Right ventricle myocardium superior (tissue), 1 donor: ENCODE measurements around the gene SAMMSON. TPM values are rescaled to one million over a fixed set of nuclear protein-coding genes. Genes with fewer than 3 reads are reported as not detected.

Experiments
- ATAC-seq: fragments of 200-7000 bp; cut with Tn5 transposase; one replicate; pipeline ENCODE4 v1.9.1; 2020; ENCODE audit warnings: mild to moderate bottlenecking; ENCODE audit not compliant: poor library complexity
- DNase-seq: peaks from one replicate; pipeline ENCODE4 v3.0.0-alpha.2; 2020
- intact Hi-C: fragments of 100-400 bp; cut with DNase I; formaldehyde crosslinking; loops from one replicate; pipeline ENCODE4 v1.11.2; 2022
- total RNA-seq: library from RNA; stranded (reverse); fragmentation: NEBNext Ultra II Directional; extraction: Animal tissue kit (Norgen Biotek cat#: 25700); gene quantifications from one replicate; pipeline ENCODE4 v1.2.1, GENCODE V29; 2021
- donor health status: DM: no; HTN: yes; CAD: no; lungs with severe emphysema.

SAMMSON gene
- total RNA-seq, 1 donor from 2014 or later = not detected

- DNase-seq (no peak), ATAC-seq (no peak)
- intact Hi-C loops = no loop called here
Observed at GRCh38 chr3:70003119-70003518, 3.6 kb downstream of the SAMMSON start.

DNA sequence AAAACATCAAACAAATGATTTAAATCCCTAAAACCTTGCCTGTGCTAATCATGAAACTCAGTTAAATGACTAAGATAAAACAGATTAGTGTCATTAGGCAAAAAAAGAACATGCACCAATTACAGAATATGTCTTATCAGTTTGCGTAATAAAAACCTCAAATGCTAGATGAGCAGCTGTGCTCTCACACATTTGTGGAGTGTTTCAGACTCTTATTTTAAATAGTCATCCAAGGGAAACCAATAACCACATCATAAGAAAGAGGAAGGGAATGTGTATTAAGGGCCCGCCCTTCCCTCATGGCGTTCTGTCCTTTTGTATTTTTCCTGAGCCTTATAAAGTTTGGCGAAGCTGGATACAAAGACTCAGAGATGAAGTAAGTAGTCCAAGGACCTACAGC is 6.6 kb downstream of the SAMMSON start:
- ATAC-seq = no peak
- intact Hi-C loops = no loop called here
- no peak for DNase-seq

GRCh38 chr3:70010346-70010745 is 10.8 kb downstream of the SAMMSON start:
- intact Hi-C loops = no loop called here
- ATAC-seq (no peak), DNase-seq (no peak)

DNA sequence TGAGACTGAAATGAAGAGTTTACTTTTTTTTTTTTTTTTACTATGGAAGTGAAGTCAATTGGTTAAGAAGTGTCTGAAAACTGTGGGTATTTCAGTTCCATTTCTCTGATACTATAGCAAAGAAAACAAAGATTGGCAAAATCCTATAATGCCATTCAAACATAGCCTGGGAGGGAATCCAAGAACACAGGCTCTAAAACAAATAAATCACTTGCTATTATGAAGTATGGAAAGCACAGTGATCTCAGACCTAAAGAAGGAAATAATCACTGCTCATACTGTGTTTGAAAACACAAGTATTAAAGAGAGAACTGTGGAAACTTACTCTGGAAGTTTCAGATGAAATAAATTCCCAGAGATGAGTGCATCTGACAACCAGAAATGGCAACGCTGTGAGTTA is 12.0 kb downstream of the SAMMSON start:
- no peak for ATAC-seq
- intact Hi-C loops = no loop called here
- DNase-seq = no peak

DNA sequence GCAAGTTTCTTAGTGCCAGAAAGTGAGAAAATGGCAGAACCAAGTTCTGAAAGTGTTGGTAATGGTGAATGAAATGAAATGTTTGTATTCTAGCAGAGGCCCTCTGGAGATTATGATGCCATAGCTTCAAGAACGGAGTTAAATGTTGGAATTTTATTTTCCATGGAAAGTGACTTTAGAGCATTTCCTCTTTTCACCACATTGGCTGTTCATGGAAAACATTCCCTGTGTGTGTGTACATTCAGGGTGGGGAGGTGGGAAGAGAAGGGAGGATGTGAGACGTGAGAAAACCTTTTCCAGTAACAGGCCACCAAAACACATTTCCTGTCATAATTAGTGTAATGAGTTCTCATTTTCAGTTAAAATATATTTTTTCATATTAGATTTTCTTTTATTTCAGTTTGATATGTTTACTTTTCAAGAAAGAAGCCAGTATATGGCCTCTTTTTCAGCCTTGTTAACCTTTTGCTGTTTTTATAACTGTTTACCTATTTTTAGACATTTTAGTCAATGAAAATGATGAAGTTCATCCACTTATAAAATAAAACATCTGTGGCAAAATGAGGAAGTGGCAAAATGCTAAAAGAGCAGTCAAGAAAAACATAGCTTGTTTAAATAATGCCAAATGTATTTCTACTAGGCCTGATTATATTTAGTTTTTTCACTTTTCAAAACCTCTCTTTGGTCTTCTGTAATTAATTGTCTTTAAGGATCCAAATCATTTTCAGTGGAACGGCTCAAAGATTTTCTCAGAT is 21.6 kb downstream of the SAMMSON start:
- intact Hi-C loops = no loop called here
- no peak for DNase-seq
- no peak for ATAC-seq

- no peak for ATAC-seq
- DNase-seq = no peak
- intact Hi-C loops = no loop called here
Observed at GRCh38 chr3:70028361-70028760, 28.8 kb downstream of the SAMMSON start.

DNA sequence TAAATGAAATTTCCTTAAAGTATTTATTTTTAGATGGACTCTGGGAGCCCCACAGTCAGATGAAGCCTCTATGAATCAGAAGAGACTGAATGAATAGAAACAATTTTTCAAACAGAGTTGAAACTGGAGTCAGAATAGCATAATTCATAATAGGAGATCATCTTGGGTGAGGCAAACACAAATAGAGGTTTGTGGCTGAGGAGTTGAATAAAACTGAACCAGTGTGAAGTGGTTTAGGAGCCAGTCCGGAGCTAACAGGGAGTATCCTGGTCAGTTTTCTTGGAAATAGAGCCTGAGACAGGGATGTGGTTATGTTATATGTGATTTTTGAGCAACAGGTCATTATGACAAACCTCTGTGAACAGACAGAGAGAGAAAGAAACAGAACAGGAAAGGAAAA is 39.2 kb downstream of the SAMMSON start:
- DNase-seq (no peak), ATAC-seq (no peak)
- intact Hi-C loops = no loop called here

- DNase-seq (no peak), ATAC-seq (no peak)
- intact Hi-C loops = no loop called here
Observed at GRCh38 chr3:70040386-70040785, 40.9 kb downstream of the SAMMSON start.

DNA sequence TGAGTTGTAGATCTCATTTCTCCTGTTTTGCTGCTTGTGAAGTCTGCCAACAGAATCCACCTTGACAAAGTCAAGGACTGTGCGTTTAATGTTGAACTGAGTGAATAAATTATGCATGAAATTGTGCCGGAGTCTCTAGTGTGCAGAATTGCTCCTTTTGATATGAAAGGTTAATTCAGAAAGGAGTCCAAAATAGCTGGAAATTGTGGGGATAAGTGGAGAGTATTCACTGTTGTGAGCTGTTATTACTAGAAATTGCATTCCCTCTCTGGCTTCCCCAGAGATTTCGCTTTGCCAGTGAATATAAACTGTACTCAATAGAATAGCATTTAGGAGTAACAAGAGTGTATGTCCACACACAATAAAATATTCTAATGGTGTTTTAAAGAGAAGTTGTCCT is 43.1 kb downstream of the SAMMSON start:
- intact Hi-C loops = no loop called here
- ATAC-seq = no peak

DNA sequence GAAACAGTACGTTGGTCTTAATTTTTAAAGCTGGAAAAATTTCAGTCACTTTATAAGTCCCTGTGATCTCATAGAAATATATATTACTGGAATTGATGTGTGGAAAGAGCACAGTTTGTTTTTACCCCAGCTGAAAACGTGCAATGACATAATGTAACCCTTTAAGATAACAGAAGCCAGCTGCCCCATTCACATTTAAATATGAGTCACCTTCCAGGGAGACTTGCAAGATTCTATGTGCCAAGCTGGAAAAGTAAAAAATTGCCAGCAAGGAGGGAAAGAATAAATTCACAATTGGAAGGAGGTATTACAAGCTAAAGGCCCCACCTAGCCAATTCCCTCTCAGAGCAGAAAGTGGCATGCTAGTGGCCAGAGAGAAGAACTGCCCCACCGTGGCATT is 50.2 kb downstream of the SAMMSON start:
- DNase-seq = no peak
- intact Hi-C loops = no loop called here
- ATAC-seq = no peak

More for the DNA sequence above, 43.1 kb downstream of the SAMMSON start:
- DNase-seq = no peak

DNA sequence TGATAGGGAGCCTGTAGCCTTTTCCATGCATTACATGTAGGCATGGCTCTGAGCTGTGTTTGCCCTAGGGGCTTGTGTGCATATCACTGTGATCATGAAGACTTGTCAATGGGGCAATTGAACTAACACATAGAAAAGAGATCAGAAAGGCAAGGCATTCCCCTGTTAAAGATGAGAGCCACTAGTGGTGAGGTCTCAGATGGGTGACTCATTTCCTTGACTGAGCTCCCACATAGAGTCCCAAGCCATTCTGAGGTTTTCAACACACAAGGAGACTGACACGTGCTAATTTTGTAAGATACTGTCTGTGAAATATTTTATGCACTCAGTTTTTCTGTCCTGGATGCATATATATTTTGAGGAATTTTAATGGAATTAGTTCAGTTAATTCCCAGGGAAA is 53.8 kb downstream of the SAMMSON start:
- DNase-seq (no peak), ATAC-seq (no peak)
- intact Hi-C loops = no loop called here

GRCh38 chr3:70056081-70056480 is 56.5 kb downstream of the SAMMSON start:
- ATAC-seq = no peak
- DNase-seq = no peak
- intact Hi-C loops = no loop called here

DNA sequence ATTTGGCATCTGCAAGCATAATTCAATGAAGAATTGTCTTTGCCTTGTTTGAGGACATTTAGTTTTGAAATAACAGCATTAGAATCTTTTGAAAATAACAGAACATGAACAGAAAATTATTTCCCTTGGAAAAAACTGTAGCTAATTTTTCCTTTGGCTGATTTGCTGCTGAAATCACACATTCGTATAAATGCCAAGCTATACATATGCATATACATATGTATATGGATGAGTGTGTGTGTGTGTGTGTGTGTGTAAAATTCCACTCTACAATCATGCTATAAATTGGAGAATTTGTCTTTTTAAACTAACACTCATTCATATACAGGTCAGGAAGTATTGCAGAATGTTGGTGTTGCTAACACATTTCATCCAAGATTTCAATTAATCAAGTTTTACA is 57.9 kb downstream of the SAMMSON start:
- intact Hi-C loops = no loop called here
- DNase-seq = no peak

GRCh38 chr3:70061096-70061495 is 61.6 kb downstream of the SAMMSON start:
- intact Hi-C loops = loop anchor here (10.0 kb wide), 1 partner anchor 294 kb away; no protein-coding TSS in a partner anchor
- ATAC-seq (no peak), DNase-seq (no peak)

More for the DNA sequence above, 57.9 kb downstream of the SAMMSON start:
- ATAC-seq = no peak

DNA sequence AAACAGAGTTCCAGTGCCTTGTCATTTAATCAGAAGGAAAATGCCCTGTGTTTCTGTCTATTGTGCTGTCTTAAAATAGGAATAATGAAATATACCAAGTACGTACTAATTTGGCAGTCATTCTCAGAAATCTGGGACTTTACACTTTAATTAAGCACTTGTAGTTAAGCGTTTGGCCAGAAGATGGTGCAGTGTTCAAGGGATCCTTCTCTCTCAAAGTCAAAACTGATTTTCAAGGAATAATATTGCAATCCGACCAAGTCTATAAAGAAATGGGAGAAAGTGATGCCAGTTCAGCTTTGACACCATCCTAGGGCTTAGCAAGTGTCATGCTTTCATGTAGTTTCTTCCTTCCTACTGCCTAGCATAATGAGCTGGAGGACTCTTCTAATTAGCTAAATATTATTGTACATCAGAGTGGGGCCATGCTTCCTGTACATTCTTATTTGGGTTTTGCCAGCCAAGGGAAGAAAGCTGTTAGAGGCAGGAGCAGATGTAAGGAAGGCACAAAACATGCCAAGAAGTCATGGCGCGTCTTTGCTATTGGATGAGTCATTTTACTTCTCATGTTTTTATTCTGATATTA is 64.8 kb downstream of the SAMMSON start:
- DNase-seq (no peak), ATAC-seq (no peak)
- intact Hi-C loops = loop anchor here (10.0 kb wide), 1 partner anchor 291 kb away; no protein-coding TSS in a partner anchor

- no peak for ATAC-seq
- intact Hi-C loops = loop anchor here (10.0 kb wide), 1 partner anchor 289 kb away; no protein-coding TSS in a partner anchor
- no peak for DNase-seq
Observed at GRCh38 chr3:70065696-70066253, 66.2 kb downstream of the SAMMSON start.

DNA sequence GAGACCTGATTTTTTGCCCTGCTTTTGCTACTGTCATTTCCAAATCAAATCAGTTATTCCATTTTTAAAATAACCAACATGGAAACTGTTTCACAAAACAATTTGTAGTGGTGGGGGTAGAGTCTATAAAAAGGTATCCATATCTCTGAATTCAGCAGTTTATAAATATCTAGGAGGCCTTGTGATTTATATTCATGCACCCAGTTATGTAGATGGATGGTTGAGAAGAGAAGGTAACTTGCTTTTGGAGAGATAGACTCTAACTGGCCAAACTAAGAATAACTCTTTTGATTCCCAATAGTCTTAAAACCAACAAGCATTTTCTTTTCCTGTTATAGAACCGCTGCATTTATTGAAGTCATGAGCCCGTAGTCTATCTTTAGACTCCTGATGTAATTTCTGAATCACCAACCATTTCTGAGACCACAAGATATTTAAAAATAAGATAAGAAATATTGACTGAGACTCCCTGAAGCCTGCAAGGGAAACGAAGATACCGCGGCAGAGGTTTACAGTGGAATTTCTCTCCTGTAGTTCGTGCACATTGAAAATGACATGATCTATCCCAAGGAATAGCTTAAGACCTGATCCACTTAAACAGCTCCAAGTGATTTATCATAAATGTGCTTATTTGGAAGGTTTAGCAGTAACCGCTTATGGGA is 68.5 kb downstream of the SAMMSON start:
- ATAC-seq (no peak), DNase-seq (no peak)
- intact Hi-C loops = loop anchor here (10.0 kb wide), 1 partner anchor 287 kb away; no protein-coding TSS in a partner anchor

- intact Hi-C loops = loop anchor here (10.0 kb wide), 1 partner anchor 285 kb away; no protein-coding TSS in a partner anchor
- no peak for ATAC-seq
- DNase-seq = no peak
Observed at GRCh38 chr3:70069557-70069956, 70.0 kb downstream of the SAMMSON start.

- DNase-seq (no peak), ATAC-seq (no peak)
- intact Hi-C loops = no loop called here
Observed at GRCh38 chr3:70071138-70071537, 71.6 kb downstream of the SAMMSON start.
